ENCODE measurements around the gene IQSEC1. TPM values are rescaled to one million over a fixed set of nuclear protein-coding genes. Genes with fewer than 3 reads are reported as not detected.

IQSEC1 gene
- total and polyA plus RNA-seq, 2 experiments from 2014 or later = 21.2 to 24.7 TPM

- H4K20me1 ChIP-seq (ENCODE audit: insufficient read depth, poor library complexity, severe bottlenecking) = no peaks in the 10 kb centered on the region
- H3K4me3 ChIP-seq = no peak overlapping the region
- H3K79me2 ChIP-seq = no peaks in the 10 kb centered on the region
- no peaks in the 10 kb centered on the region for H3K27me3 ChIP-seq
- no peaks in the 10 kb centered on the region for H3K9me3 ChIP-seq (ENCODE audit: low read depth)
- TF ChIP-seq CTCF (IDR thresholded peaks at IDR 0.05; ENCODE audit: poor library complexity) (no peak), EZH2 (IDR thresholded peaks at IDR 0.05; ENCODE audit: borderline replicate concordance) (no peak), EZH2phosphoT487 (IDR thresholded peaks at IDR 0.05; ENCODE audit: low read depth, severe bottlenecking, unreplicated experiment) (no peak)
- no peaks in the 10 kb centered on the region for H3K36me3 ChIP-seq (replicated peaks; ENCODE audit: insufficient read depth, low read depth)
- H3K9me2 ChIP-seq (replicated peaks; ENCODE audit: insufficient read depth) = no peaks in the 10 kb centered on the region
- 61% methylated on average over 21 of the region's 21 CpGs for WGBS (ENCODE audit: low lambda C conversion rate, missing lambda C conversion rate)
- no peak for DNase-seq (ENCODE audit: low spot score)
- no peaks in the 10 kb centered on the region for H3K4me1 ChIP-seq (ENCODE audit: insufficient read depth)
- no peak overlapping the region for H3K27ac ChIP-seq
- H2AFZ ChIP-seq = no peak overlapping the region
- no peak overlapping the region for H3K4me2 ChIP-seq
Observed at GRCh38 chr3:13095408-13095937, 22.2 kb upstream of the IQSEC1 start.

GRCh38 chr3:13093687-13094086 lies 20.5 kb upstream of the IQSEC1 start:
- WGBS (ENCODE audit: low lambda C conversion rate, missing lambda C conversion rate) = 82% methylated on average over 10 of the region's 10 CpGs
- DNase-seq (ENCODE audit: low spot score) = no peak

GRCh38 chr3:13092621-13093617 lies 19.7 kb upstream of the IQSEC1 start:
- Histone ChIP-seq H3K4me2 (no peak overlapping the region), H3K79me2 (no peaks in the 10 kb centered on the region), H3K4me3 (no peak overlapping the region), H4K20me1 (ENCODE audit: insufficient read depth, poor library complexity, severe bottlenecking) (no peaks in the 10 kb centered on the region), H3K9me3 (ENCODE audit: low read depth) (no peaks in the 10 kb centered on the region), H3K9me2 (replicated peaks; ENCODE audit: insufficient read depth) (no peaks in the 10 kb centered on the region), H3K4me1 (ENCODE audit: insufficient read depth) (no peaks in the 10 kb centered on the region), H3K36me3 (replicated peaks; ENCODE audit: insufficient read depth, low read depth) (no peaks in the 10 kb centered on the region), H3K27ac (no peak overlapping the region), H3K27me3 (no peaks in the 10 kb centered on the region), H2AFZ (no peak overlapping the region)
- DNase-seq (ENCODE audit: low spot score) = no peak
- TF ChIP-seq CTCF (IDR thresholded peaks at IDR 0.05; ENCODE audit: poor library complexity) (no peak), EZH2 (IDR thresholded peaks at IDR 0.05; ENCODE audit: borderline replicate concordance) (no peak), EZH2phosphoT487 (IDR thresholded peaks at IDR 0.05; ENCODE audit: low read depth, severe bottlenecking, unreplicated experiment) (no peak)
- 84% methylated on average over 23 of the region's 23 CpGs for WGBS (ENCODE audit: low lambda C conversion rate, missing lambda C conversion rate)

More at GRCh38 chr3:13093687-13094086, 20.5 kb upstream of the IQSEC1 start:
- Histone ChIP-seq H4K20me1 (ENCODE audit: insufficient read depth, poor library complexity, severe bottlenecking) (no peaks in the 10 kb centered on the region), H3K27me3 (no peaks in the 10 kb centered on the region), H3K27ac (no peak overlapping the region), H2AFZ (no peak overlapping the region), H3K9me2 (replicated peaks; ENCODE audit: insufficient read depth) (no peaks in the 10 kb centered on the region), H3K4me3 (no peak overlapping the region), H3K4me1 (ENCODE audit: insufficient read depth) (no peaks in the 10 kb centered on the region), H3K4me2 (no peak overlapping the region), H3K36me3 (replicated peaks; ENCODE audit: insufficient read depth, low read depth) (no peaks in the 10 kb centered on the region), H3K9me3 (ENCODE audit: low read depth) (no peaks in the 10 kb centered on the region), H3K79me2 (no peaks in the 10 kb centered on the region)
- TF ChIP-seq EZH2phosphoT487 (IDR thresholded peaks at IDR 0.05; ENCODE audit: low read depth, severe bottlenecking, unreplicated experiment) (no peak), CTCF (IDR thresholded peaks at IDR 0.05; ENCODE audit: poor library complexity) (no peak), EZH2 (IDR thresholded peaks at IDR 0.05; ENCODE audit: borderline replicate concordance) (no peak)

Data from hepatocyte (in vitro differentiated cells).